NCI-H2107 treated with DMSO at 0.1 percent for 48 hours (cell line): ENCODE measurements around the gene TIMM13.
"Not testable (repeated sequence)": the region's sequence is repeated elsewhere in the genome, so short reads cannot be mapped to it uniquely, and the experiment has no call there.

Source experiments
- DNase-seq: peaks from one replicate; lab custom pipeline; 2025; ENCODE audit not compliant: unreplicated experiment; lab: John Stamatoyannopoulos, UW

Gene TIMM13

GRCh38 chr19:2427429-2428320 lies at the start of gene TIMM13:
Gene TIMM13, minus strand, starts transcription at chr19:2427586. Its CDS starts 53 bp downstream, at chr19:2427533.
- peak; percentile 92 for DNase-seq

- no peak for DNase-seq
Observed at GRCh38 chr19:2476451-2477140, 49.2 kb upstream of the TIMM13 start.

GRCh38 chr19:2475702-2476450 lies 48.5 kb upstream of the TIMM13 start, which contains the start of gene GADD45B:
Gene GADD45B, plus strand, starts transcription at chr19:2476127. Its CDS starts 232 bp downstream, at chr19:2476359.
- DNase-seq = peak; percentile 75

DNA sequence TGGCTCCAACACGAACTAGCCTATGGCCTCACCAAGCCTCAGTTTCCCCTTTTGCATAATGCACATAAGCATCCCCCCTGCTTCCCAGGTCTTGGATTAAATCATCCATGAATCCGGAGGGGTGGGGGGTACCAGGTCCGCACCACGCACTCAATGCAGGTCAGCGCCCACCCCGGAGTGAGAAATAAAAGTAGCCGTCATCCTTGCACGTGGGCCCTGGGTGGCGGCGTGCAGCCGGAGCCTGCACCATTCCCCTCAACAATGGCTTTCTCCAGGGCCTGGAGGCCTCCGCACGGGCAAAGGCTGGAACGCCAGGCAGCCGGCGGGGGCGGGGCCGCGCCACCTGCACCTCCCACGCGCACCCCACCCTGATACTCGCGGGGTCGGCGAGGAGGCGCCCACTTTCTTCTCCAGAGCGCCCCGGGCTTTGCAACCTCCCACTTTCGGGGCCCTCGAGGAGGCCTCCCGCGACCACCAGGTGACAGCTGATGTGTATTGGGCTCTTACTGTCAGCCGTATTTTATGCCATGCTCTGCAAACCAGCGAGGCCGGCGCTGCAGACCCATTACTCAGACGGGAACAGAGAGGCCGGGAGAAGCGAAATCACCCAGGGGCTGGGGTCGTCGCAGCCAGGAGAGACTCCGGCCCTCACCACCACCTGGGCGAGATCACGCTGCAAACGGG lies 47.8 kb upstream of the TIMM13 start:
- DNase-seq = no peak

- no peak for DNase-seq
Observed at GRCh38 chr19:2474232-2475017, 47.0 kb upstream of the TIMM13 start.

- DNase-seq = not testable (repeated sequence)
Observed at GRCh38 chr19:2469915-2470200, 42.5 kb upstream of the TIMM13 start.

- DNase-seq = no peak
Observed at GRCh38 chr19:2469102-2469914, 41.9 kb upstream of the TIMM13 start.

GRCh38 chr19:2468596-2468995 lies 41.2 kb upstream of the TIMM13 start:
- DNase-seq = no peak

- DNase-seq = no peak
Observed at GRCh38 chr19:2464389-2464788, 37.0 kb upstream of the TIMM13 start.

DNA sequence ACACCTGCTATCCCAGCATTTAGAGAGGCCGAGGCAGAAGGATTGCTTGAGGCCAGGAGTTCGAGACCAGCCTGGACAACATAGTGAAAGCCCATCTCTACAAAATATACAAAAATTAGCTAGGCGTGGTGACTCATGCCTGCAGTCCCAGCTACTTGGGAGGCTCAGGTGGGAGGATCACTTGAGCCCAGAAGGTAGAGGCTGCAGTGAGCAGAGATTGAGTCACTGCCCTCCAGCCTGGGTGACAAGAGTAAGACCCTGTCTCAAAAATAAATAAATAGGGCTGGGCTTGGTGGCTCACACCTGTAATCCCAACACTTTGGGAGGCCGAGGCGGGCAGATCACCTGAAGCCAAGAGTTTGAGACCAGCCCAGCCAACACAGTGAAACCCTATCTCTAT lies 36.3 kb upstream of the TIMM13 start:
- DNase-seq = not testable (repeated sequence)

DNA sequence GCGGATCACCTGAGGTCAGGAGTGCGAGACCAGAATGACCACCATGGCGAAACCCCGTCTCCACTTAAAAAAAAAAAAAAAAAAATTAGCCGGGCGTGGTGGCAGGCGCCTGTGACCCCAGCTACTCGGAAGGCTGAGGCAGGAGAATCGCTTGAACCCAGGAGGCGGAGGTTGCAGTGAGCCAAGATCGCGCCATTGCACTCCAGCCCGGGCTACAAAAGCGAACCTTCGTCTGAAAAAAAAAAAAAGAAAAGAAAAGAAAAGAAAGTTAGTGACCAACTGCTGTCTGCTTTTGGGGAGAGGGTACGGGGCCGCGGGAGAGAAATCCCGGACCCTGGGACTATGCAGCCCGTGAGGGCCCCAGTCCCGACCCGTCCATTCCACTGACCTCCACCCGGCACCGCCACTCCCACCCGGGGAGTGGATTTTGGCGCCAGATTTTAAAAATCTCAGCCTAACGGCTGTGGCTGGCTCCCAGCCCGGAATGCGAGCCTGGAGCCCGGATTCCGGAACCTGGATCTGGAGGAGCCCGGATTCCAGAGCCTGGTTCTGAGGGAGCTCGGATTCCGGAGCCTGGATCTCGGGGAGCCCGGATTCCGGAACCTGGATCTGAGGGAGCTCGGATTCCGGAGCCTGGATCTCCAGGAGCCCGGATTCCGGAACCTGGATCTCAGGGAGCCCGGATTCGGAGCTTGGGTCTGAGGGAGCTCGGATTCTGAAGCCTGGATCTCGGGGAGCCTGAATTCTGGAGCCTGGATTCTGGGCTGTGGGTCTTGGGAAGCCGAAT lies 35.4 kb upstream of the TIMM13 start:
- no peak for DNase-seq

DNA sequence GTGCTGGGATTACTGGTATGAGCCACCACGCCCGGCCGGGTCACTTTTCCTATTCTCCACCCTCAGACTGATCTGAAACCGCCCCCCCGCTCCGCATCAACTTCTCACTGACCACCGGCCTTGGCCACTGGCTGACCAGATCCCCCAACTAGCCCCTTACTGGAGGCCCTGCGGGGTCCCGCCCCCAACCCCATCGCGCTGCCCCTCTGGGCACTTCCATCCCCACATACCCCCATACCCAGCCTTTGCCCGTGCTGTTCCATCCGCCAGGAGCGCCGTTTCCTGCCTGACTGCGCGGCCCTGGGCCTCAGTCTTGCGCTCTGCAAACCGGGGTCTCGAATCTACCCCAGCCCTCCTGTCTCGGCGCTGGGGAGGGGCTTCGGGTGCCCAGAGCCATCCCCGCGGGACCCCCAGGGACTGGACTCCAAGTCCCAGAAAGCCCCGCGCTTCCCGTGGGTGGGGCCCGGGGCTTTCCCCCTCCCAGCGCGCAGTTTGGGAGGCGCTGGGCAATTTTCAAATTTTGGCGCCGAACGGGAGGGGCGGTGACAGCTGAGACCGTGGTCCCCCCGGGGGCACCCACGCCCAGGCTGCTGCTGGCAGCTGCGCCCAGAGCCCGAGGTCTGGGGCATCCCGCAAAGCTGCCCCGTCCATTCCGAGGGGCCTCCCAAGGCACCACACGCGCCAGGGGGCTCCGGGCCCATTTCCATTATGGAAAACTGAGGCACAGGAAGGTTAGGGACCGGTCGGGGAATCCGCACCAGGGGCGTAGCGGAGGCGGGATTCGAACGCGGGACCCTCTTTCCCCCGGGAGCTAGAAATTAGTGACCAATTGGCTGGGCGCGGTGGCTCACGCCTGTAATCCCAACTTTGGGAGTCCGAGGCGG lies 34.6 kb upstream of the TIMM13 start:
- no peak for DNase-seq

DNA sequence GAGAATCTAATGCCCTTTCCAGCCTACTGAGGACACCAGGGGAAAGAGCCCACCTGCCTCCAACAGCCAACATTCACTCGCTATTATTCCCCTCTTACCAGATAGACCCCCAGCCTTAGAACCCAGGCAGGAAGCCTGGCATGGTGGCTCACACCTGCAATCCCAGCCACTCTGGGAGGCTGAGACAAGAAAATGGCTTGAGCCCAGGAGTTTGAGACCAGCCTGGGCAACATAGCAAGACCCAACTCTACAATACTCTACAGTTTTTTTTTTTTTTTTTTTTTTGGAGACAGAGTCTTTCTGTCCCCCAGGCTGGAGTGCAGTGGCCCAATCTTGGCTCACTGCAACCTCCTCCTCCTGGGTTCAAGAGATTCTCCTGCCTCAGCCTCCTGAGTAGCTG lies 32.9 kb upstream of the TIMM13 start:
- DNase-seq = no peak

- DNase-seq = not testable (repeated sequence)
Observed at GRCh38 chr19:2458776-2459175, 31.4 kb upstream of the TIMM13 start.

DNA sequence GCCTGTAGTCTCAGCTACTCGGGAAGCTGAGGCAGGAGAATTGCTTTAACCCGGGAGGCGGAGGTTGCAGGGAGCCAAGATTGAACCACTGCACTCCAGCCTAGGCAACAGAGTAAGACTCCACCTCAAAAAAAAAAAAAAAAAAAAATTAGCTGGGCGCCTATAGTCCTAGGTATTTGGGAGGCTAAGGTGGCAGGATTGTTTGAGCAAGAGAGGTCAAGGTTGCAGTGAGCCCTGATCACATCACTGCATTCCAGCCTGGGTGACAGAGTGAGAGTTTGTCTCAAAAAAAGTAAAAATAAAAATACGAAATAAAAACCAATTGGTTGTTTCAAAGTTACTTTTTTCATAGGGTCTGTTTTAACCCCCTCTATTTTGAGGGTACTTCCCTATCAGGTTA lies 30.7 kb upstream of the TIMM13 start:
- DNase-seq = no peak

DNA sequence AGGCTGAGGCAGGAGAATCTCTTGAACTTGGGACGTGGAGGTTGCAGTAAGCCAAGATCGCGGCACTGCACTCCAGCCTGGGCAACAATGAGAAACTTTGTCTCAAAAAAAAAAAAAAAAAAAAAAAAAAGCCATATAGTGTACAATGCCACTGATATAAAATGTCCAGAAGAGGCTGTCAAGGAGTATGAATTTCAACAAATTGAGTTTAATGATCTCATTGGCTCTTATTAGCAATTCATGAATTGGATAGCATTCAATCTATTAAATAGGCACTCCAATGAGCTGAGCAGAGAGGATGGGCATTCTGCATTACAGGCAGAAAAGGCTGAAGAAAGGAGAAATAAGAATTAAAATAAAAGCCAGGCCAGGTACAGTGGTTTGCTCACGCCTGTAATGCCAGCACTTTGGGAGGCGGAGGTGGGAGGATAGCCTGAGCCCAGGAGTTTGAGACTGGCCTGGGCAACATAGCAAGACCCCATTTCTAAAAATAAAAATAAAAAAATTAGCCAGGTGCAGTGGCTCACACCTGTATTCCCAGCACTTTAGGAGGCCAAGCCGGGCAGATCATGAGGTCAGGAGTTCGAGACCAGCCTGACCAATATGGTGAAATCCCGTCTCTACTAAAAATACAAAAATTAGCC lies 30.1 kb upstream of the TIMM13 start:
- no peak for DNase-seq
